Stimulated activated CD4-positive, alpha-beta T cell treated with anti-CD3 and anti-CD28 coated beads, Interleukin-4, amount 100 ng/mL, for 4 hours (primary cell): ENCODE results near the gene GPC2.
"Not testable (repeated sequence)": the region's sequence is repeated elsewhere in the genome, so short reads cannot be mapped to it uniquely, and the experiment has no call there.

Source experiments
- DNase-seq, 2 experiments: peaks; one replicate each; pipeline ENCODE4 v3.0.0-alpha.2; 2020

Gene GPC2

GRCh38 chr7:100177045-100178001, at the start of gene GPC2, which contains the start of gene STAG3:
TSS of gene GPC2 (minus strand) at chr7:100177381. CDS start at chr7:100177199, 182 bp downstream.
TSS of gene STAG3 (plus strand) at chr7:100177918. CDS start at chr7:100180557, 2,639 bp downstream.
- DNase-seq = peak; percentile 98

- not testable (repeated sequence) for DNase-seq
Measured at GRCh38 chr7:100224891-100225290, 47.7 kb upstream of the GPC2 start.

GRCh38 chr7:100223376-100223927, 46.3 kb upstream of the GPC2 start:
- DNase-seq = not testable (repeated sequence)

- DNase-seq = no peak
Measured at GRCh38 chr7:100222445-100223132, 45.4 kb upstream of the GPC2 start.

- DNase-seq = peak; percentile 29 to 54
Measured at GRCh38 chr7:100221767-100222444, 44.7 kb upstream of the GPC2 start.

- DNase-seq = peak; percentile 68 to 86
Measured at GRCh38 chr7:100221231-100221718, 44.1 kb upstream of the GPC2 start.

GRCh38 chr7:100220586-100221230, 43.5 kb upstream of the GPC2 start:
- no peak for DNase-seq

GRCh38 chr7:100219801-100220585, 42.8 kb upstream of the GPC2 start, which contains the start of gene PVRIG:
TSS of gene PVRIG (plus strand) at chr7:100219949. CDS start at chr7:100219971, 22 bp downstream.
- peak in 1 of 2 experiments; percentile 40 for DNase-seq

GRCh38 chr7:100219271-100219737, 42.1 kb upstream of the GPC2 start:
- peak; percentile 34 to 70 for DNase-seq

- DNase-seq = peak; percentile 65 to 69
Measured at GRCh38 chr7:100217934-100218333, 40.8 kb upstream of the GPC2 start.

GRCh38 chr7:100215895-100216294, 38.7 kb upstream of the GPC2 start:
- DNase-seq = no peak

- DNase-seq = not testable (repeated sequence)
Measured at GRCh38 chr7:100214356-100214755, 37.2 kb upstream of the GPC2 start.

GRCh38 chr7:100213672-100214071, 36.5 kb upstream of the GPC2 start:
- DNase-seq = no peak

- DNase-seq = no peak
Measured at GRCh38 chr7:100212631-100213286, 35.6 kb upstream of the GPC2 start.

GRCh38 chr7:100211342-100211780, 34.2 kb upstream of the GPC2 start:
- DNase-seq = no peak

- peak; percentile 31 to 34 for DNase-seq
Measured at GRCh38 chr7:100210805-100211204, 33.6 kb upstream of the GPC2 start.

- DNase-seq = no peak
Measured at GRCh38 chr7:100209493-100209892, 32.3 kb upstream of the GPC2 start.

- DNase-seq = no peak
Measured at GRCh38 chr7:100208911-100209408, 31.8 kb upstream of the GPC2 start.

GRCh38 chr7:100204454-100204853, 27.3 kb upstream of the GPC2 start:
- DNase-seq = no peak

- no peak for DNase-seq
Measured at GRCh38 chr7:100200693-100201092, 23.5 kb upstream of the GPC2 start.
